H1 (cell line): ENCODE measurements around the gene ECI2. TPM values are rescaled to one million over a fixed set of nuclear protein-coding genes. Genes with fewer than 3 reads are reported as not detected.

Experiments
- HDAC6 ChIP-seq: IDR thresholded peaks from one replicate; pipeline ENCODE4 v1.7.1; 2012; ENCODE audit warnings: low read depth, mild to moderate bottlenecking, inconsistent platforms, low read length, moderate library complexity
- POLR2A ChIP-seq, 2 experiments: IDR thresholded peaks; 1 replicate in 1 of 2; 2 replicates in 1 of 2; pipeline ENCODE4 v1.6.1; 2011; ENCODE audit warnings: low read depth in 2 of 2, low read length in 2 of 2, mild to moderate bottlenecking in 2 of 2; ENCODE audit errors: control extremely low read depth in 1 of 2
- TCF12 ChIP-seq: IDR thresholded peaks from 2 replicates; pipeline ENCODE4 v1.6.1; 2011; ENCODE audit warnings: low read depth, mild to moderate bottlenecking, low read length
- polyA plus RNA-seq, 7 experiments: library from polyadenylated mRNA; depleted of rRNA in 3 of 7; stranded (reverse) in 5 of 7; unstranded in 2 of 7; fragments of >200 nt in 5 of 7; fragments of 200-250 nt in 2 of 7; gene quantifications; 1 replicate in 5 of 7; 2 replicates in 1 of 7; 4 replicates in 1 of 7; pipeline versions ENCODE4 v1.2.1 to v1.2.3, GENCODE V29; 2011 to 2013; ENCODE audit warnings: missing spikeins in 2 of 7, mixed read lengths in 2 of 7
- total RNA-seq: library from RNA; stranded (reverse); fragmentation: NEBNext Ultra II Directional; extraction: Animal tissue kit (Norgen Biotek cat#: 25700); gene quantifications from 2 replicates; pipeline ENCODE4 v1.2.1, GENCODE V29; 2021
- TF ChIP-seq, protein P1 (sequence below): fragments of 300-600 bp; sonication (generic); IDR thresholded peaks from 2 replicates; pipeline ENCODE4 v1.7.1; 2012; ENCODE audit warnings: low read length, moderate library complexity, mild to moderate bottlenecking, inconsistent platforms; ENCODE audit not compliant: insufficient replicate concordance
- TF ChIP-seq, protein P2 (sequence below), 3 experiments: IDR thresholded peaks; 1 replicate in 2 of 3; 2 replicates in 1 of 3; pipeline versions ENCODE4 v1.5.1 to v1.6.1; 2011; ENCODE audit warnings: low read length in 3 of 3, mild to moderate bottlenecking in 3 of 3, inconsistent platforms in 2 of 3, low read depth in 1 of 3, moderate library complexity in 1 of 3; ENCODE audit not compliant: insufficient read depth in 1 of 3; ENCODE audit errors: control extremely low read depth in 1 of 3

The ECI2 gene
- total and polyA plus RNA-seq, 2 of the 8 experiments (the other 6 are each of a cell fraction or from before 2014, with no cell fraction given) = 40.4 to 70.8 TPM

DNA sequence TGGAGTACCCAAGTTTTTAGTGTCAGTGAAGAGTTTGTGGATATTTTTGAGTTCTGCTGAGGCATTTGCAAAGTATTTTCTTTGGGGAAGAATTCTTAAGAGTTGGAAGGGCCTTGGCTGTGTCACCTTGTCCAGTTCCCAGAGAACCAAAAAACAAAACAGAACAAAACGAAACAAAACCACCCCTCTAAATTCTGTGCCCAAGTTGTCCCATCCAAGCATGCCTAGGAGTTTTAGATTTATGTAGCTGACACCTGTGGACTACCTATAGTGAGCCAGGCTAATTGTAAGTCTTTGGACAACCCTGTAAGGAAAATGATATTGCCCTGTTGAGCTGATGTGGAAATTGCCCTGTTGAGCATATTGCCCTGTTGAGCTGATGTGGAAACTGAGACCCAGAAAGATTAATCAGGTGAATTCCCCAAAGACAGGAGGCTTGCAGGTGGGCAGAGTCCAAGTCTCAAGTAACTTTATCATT lies 1.0 kb upstream of the ECI2 start (continued):
- TF ChIP-seq, protein P1, sequence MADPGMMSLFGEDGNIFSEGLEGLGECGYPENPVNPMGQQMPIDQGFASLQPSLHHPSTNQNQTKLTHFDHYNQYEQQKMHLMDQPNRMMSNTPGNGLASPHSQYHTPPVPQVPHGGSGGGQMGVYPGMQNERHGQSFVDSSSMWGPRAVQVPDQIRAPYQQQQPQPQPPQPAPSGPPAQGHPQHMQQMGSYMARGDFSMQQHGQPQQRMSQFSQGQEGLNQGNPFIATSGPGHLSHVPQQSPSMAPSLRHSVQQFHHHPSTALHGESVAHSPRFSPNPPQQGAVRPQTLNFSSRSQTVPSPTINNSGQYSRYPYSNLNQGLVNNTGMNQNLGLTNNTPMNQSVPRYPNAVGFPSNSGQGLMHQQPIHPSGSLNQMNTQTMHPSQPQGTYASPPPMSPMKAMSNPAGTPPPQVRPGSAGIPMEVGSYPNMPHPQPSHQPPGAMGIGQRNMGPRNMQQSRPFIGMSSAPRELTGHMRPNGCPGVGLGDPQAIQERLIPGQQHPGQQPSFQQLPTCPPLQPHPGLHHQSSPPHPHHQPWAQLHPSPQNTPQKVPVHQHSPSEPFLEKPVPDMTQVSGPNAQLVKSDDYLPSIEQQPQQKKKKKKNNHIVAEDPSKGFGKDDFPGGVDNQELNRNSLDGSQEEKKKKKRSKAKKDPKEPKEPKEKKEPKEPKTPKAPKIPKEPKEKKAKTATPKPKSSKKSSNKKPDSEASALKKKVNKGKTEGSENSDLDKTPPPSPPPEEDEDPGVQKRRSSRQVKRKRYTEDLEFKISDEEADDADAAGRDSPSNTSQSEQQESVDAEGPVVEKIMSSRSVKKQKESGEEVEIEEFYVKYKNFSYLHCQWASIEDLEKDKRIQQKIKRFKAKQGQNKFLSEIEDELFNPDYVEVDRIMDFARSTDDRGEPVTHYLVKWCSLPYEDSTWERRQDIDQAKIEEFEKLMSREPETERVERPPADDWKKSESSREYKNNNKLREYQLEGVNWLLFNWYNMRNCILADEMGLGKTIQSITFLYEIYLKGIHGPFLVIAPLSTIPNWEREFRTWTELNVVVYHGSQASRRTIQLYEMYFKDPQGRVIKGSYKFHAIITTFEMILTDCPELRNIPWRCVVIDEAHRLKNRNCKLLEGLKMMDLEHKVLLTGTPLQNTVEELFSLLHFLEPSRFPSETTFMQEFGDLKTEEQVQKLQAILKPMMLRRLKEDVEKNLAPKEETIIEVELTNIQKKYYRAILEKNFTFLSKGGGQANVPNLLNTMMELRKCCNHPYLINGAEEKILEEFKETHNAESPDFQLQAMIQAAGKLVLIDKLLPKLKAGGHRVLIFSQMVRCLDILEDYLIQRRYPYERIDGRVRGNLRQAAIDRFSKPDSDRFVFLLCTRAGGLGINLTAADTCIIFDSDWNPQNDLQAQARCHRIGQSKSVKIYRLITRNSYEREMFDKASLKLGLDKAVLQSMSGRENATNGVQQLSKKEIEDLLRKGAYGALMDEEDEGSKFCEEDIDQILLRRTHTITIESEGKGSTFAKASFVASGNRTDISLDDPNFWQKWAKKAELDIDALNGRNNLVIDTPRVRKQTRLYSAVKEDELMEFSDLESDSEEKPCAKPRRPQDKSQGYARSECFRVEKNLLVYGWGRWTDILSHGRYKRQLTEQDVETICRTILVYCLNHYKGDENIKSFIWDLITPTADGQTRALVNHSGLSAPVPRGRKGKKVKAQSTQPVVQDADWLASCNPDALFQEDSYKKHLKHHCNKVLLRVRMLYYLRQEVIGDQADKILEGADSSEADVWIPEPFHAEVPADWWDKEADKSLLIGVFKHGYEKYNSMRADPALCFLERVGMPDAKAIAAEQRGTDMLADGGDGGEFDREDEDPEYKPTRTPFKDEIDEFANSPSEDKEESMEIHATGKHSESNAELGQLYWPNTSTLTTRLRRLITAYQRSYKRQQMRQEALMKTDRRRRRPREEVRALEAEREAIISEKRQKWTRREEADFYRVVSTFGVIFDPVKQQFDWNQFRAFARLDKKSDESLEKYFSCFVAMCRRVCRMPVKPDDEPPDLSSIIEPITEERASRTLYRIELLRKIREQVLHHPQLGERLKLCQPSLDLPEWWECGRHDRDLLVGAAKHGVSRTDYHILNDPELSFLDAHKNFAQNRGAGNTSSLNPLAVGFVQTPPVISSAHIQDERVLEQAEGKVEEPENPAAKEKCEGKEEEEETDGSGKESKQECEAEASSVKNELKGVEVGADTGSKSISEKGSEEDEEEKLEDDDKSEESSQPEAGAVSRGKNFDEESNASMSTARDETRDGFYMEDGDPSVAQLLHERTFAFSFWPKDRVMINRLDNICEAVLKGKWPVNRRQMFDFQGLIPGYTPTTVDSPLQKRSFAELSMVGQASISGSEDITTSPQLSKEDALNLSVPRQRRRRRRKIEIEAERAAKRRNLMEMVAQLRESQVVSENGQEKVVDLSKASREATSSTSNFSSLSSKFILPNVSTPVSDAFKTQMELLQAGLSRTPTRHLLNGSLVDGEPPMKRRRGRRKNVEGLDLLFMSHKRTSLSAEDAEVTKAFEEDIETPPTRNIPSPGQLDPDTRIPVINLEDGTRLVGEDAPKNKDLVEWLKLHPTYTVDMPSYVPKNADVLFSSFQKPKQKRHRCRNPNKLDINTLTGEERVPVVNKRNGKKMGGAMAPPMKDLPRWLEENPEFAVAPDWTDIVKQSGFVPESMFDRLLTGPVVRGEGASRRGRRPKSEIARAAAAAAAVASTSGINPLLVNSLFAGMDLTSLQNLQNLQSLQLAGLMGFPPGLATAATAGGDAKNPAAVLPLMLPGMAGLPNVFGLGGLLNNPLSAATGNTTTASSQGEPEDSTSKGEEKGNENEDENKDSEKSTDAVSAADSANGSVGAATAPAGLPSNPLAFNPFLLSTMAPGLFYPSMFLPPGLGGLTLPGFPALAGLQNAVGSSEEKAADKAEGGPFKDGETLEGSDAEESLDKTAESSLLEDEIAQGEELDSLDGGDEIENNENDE = no peak
- TF ChIP-seq, protein P2, sequence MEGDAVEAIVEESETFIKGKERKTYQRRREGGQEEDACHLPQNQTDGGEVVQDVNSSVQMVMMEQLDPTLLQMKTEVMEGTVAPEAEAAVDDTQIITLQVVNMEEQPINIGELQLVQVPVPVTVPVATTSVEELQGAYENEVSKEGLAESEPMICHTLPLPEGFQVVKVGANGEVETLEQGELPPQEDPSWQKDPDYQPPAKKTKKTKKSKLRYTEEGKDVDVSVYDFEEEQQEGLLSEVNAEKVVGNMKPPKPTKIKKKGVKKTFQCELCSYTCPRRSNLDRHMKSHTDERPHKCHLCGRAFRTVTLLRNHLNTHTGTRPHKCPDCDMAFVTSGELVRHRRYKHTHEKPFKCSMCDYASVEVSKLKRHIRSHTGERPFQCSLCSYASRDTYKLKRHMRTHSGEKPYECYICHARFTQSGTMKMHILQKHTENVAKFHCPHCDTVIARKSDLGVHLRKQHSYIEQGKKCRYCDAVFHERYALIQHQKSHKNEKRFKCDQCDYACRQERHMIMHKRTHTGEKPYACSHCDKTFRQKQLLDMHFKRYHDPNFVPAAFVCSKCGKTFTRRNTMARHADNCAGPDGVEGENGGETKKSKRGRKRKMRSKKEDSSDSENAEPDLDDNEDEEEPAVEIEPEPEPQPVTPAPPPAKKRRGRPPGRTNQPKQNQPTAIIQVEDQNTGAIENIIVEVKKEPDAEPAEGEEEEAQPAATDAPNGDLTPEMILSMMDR (IDR thresholded peaks at IDR 0.05; ENCODE audit: control extremely low read depth in 1 of 3, insufficient read depth in 1 of 3, low read depth in 1 of 3, low read length in 3 of 3) = no peak
- TF ChIP-seq POLR2A (IDR thresholded peaks at IDR 0.05; ENCODE audit: control extremely low read depth in 1 of 2, low read depth in 2 of 2, low read length in 2 of 2) (peak in 1 of 2 experiments; percentile 6; a peak in 1 of 3 replicates), HDAC6 (no peak), TCF12 (no peak)
